Right lobe of liver (tissue), 4 donors: ENCODE measurements around the gene MIOS.

ENCODE experiments used
- CTCF ChIP-seq, 4 donors: fragments of 200-600 bp in 3 of 4; fragments of 450-650 bp in 1 of 4; IDR thresholded peaks; one replicate each; pipeline versions ENCODE4 v1.5.1 to v1.8.0; 2016 to 2022; ENCODE audit warnings: antibody characterized with exemption in 4 of 4, mild to moderate bottlenecking in 2 of 4
- POLR2A ChIP-seq: fragments of 450-650 bp; IDR thresholded peaks from one replicate; pipeline ENCODE4 v1.6.1; 2017; ENCODE audit warnings: antibody characterized with exemption, mild to moderate bottlenecking
- donor health status: DM: no; HTN: no; CAD: no.
- donor health status: DM: no; HTN: no; CAD: no.
- donor health status: DM: no; HTN: yes; CAD: no.

GRCh38 chr7:7539711-7540110 is 27.0 kb upstream of the MIOS start:
- no peak for TF ChIP-seq CTCF (IDR thresholded peaks at IDR 0.05)
- no peak for TF ChIP-seq POLR2A
